HG03558 (cell line): Measurements from ENCODE around the gene CHD1.

Source experiments
- ATAC-seq: cut with Tn5 transposase; IDR thresholded peaks from one replicate; pipeline ENCODE4 v1.9.1; 2021; ENCODE audit warnings: moderate number of reproducible peaks; ENCODE audit not compliant: unreplicated experiment; ENCODE audit errors: extremely low read depth

The CHD1 gene

DNA sequence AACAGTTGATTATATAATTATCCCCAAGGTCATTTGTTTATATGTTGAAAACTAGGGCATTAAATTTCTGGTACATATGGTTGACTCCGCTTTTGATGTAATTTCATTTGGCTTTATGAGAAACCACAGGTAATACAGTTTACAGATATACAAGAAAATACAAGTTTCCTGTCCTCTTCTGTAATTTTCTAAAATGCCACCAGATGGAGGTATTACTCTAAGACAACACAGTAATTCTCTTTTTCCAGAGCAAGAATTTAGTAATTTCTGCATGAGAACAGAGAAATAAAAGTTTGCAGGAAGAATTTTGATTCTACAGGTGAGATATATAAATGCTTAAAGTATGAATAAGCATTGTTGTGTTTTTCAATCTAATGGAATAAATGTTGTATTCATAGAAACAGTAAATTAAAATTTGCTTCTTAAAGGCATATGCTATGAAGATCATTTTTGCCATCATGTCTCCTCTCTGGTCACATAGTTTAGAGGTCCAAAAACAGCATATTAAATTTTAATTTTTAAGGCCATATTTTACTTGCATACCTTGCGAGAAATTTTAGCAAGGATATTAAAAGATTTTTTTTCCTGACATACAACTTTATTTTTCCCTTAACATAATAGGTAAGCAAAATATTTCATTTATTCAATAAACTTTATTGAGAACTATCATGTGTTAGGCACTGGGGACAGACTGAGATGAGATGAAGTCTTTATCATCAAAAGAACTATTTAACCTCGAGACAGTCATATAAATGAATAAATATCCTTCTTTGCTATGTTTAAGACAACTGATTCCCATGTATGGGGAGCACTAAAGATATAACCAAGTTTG is 22.7 kb downstream of the CHD1 start:
- no peak for ATAC-seq

DNA sequence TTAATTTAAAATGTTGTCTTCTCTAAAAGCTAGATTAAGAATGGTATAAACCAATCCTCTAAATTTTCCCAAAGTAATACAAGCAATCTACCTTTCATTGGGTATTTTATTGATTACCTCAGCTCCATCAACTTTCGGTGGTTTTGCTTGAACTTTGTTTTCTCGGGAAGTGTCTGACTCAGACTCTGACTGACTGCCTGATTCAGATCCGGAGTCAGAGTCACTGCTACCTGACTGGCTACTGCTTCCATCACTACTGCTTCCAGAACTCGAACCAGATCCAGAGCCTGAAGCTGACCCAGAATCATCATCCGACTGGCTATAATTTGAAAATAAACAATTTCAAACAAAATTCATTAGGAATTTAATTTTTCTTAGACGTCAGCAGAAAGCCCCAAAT is 24.0 kb downstream of the CHD1 start:
- ATAC-seq, result no peak

DNA sequence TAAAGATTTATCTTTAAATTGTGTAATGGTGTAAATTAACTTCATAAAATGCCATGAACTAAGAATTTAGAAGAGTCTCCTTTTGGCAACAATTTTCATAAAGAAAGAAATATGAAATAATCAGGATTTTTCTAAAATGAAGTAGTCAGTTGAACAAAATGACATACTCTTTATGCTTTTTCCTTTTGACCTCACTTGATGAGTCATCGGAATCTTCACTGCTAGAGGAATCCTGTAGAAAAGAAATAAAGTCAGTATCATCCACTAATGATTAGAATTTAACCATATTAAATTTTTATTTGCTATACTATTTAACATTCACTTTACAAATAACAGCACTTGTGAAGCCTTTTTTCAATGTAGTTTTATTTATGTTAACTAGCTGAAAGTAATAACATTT is 26.1 kb downstream of the CHD1 start:
- no peak for ATAC-seq

DNA sequence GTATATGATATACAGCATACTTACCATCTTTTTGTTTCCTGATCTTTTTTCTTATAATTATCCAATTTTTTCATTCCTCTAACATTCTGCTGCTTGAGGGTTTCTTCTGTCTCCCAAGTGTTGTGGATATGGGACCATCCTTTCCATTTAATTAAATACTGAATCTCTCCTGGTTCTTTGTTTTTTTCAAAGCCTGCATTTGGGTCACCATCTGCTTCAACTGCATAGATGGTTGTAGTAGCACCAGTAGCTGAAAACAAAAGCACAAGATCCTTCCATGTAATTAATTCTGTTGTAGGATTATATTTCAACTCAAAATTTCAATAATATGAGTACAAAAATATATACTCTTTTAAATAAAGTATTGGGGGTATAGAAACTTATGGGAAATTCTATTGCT is 29.4 kb downstream of the CHD1 start:
- ATAC-seq, result no peak

DNA sequence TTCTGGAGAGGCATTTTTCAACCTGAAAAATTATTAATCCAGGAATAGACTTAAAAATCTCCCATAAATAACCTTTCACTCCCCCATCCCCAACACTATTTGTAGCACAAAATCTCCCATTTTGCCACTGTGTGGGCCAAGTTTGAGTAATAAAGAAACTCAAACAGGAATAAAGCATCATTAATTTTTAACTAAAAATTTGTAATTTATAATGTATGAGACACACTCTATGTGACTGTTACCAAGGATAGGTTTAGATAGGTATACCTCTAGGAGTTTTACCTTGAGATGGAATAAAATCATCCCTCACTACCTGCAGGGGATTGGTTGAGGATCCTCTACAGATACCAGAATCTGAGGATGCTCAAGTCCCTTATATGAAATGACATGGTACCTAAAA is 30.1 kb downstream of the CHD1 start:
- ATAC-seq, result no peak

DNA sequence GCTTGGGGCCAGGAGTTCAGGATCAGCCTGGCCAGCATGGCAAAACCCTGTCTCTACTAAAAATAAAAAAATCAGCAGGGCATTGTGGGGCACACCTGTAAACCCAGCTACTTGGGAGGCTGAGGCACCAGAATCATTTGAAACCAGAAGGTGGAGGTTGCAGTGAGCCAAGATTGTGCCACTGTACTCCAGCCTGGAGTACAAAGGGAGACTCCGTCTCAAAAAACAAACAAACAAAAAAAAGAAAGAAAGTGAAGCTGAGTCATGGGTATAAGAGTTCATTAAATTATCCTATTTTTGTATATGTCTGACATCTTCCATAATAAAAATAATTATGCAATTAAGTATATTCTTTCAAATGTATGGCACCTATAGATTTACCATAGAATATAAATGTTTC is 37.2 kb downstream of the CHD1 start:
- no peak for ATAC-seq

DNA sequence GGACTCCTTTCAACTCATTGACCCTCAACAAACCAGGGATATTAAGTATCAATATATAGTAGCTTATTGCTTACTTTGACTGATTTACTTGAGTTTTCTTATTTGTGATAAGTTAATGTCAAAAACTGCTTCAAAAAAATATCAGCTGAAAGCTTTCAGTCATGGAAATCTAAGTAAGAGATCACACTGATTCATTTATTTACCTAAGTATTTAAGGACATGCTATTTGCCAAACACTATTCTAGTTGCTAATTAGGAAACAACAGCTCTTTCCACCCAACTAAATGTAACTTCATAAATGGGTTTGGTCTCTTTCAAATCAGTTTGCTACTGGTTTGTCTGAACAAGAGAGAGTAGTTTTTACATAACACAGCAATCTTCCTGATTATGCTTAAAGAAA is 48.2 kb downstream of the CHD1 start:
- no peak for ATAC-seq

DNA sequence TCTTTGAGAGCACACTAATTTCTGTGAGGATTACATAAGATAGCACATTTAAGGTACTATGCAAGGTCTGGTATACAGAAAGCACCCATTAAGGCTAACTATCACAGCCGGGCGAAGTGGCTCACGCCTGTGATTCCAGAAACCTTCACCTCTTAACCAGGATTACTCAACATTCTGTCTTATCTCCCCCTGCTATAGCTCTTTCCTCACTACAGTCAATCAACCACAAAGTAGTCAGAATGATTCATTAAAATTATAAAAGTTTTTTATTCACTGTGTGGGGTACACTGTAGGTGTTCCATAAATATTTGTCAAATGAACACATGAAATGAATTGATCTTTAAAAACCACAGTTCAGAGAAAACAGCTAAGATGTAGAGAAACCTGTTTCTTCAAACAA is 48.7 kb downstream of the CHD1 start:
- no peak for ATAC-seq

DNA sequence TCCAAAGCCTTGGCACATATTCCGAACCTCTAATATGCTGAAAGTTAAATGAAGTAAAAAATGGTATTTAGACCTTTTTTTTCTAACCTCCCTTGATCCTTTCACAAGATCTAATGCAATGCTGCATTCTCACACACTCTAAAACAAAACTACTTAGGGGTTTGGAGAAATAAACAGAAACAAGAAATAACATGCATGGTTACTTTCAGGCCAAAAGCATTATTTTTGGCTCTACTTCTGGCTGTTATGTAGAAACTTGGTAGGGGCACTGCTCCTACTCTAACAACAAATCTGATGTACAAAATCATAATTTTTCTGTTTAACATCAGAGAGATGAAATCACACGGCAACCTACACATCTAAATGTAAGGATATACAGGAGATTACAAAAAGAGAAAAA is 51.2 kb downstream of the CHD1 start:
- no peak for ATAC-seq

DNA sequence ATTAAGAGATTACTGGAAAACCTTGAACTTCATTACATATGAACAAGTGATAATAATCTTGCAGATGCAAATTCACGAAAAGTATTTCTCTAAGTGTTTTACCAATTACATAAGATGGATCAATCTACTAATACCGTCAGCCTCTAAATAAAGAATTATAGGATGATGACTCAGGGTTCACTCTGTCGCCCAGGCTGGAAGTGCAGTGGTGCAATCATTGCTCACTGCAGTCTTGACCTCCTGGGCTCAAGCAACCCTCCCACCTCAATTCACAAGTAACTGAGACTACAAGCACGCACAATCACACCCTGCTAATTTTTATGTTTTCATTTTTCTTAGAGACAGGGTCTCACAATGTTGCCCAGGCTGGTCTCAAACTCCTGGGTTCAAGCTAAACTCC is 56.1 kb downstream of the CHD1 start:
- no peak for ATAC-seq

DNA sequence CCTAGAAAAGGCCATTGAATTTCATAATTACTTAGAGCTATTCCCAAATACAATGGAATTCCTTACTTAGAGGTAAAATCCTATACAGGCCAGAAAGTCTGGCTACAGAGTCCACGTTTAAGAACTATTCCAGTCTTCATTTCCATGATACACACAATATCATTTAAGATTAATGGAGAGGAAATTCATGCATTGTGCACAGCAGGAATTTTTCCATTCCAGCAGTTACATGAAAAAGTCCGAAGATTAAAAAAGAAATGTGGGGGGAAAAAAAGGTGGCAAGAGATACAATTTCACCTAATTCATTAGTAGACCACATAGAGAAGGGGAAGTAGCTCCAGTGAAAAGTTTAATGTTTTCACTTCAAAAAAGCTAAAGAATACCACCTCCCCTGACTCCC is 63.1 kb downstream of the CHD1 start:
- ATAC-seq, result no peak

DNA sequence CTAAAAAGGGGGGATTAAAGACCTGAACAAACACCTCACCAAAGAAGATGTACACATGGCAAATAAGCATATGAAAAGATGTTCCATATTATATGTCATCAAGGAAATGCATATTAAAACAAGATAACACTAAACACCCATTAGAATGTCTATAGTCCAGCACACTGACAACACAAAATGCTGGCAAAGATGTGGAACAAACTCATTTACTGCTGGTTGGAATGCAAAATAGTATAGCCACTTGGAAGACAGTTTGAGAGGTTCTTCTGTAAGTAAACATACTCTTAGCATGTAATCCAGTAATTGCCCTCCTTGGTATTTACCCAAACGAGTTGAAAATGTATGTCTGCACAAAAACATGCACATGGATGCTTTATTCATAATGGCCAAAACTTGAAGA is 81.8 kb downstream of the CHD1 start:
- ATAC-seq, result no peak

DNA sequence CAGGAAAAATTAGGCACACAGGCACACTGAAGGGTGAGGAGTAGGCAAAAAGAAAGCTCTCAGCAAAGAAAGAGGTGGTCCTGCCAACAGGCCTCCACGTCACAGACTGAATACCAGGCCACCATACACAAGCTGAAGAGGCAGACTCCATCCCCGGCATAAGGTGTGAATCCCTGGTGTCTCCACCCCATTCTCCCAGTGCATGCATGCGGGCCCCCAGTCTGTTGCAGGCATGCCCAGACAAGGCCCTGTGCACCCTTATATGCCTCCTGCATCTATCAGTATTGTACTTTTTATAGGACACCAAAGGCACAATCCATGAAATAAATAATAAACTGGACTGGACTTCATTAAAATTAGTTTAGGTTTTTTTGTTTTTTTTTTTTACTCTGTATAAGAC is 82.3 kb downstream of the CHD1 start:
- ATAC-seq, result no peak

DNA sequence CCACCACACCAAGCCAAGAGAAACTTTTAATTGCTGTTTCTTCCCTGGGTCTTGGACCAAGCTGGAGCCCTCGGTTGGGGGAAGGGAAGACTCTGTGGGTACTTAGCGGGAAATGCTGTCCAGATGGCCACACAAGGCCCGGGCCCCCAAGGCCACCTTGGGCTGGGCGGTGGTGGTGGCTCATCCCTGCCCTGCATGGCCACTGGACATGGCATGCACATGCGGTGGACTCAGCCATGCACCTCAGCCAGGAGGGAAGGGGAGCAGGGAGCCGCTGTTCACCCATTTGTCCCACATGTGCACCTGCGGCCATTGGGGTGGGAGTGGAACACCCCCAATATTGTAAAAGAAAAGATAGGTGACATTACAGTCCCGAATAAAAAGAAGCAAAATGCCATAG is 82.9 kb downstream of the CHD1 start:
- no peak for ATAC-seq

DNA sequence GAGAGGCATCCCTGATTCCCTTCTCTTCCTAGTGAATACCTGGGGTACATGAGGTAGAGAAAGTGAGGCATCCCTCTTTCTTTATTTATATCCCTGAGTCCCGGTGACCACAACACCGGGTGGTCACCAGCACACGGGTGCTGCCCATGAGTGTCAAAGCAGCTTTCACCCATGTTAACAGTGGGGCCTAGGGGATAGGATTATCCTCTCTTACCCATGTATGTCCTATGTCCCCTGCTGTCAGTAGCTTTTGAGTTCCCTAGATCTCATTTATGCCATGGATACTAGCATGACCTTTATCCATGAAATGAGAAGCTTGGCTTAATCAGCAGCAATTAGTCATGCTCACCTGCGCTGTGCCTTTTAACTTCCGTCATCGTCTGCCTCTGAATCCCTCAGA is 83.9 kb downstream of the CHD1 start:
- ATAC-seq, result no peak

DNA sequence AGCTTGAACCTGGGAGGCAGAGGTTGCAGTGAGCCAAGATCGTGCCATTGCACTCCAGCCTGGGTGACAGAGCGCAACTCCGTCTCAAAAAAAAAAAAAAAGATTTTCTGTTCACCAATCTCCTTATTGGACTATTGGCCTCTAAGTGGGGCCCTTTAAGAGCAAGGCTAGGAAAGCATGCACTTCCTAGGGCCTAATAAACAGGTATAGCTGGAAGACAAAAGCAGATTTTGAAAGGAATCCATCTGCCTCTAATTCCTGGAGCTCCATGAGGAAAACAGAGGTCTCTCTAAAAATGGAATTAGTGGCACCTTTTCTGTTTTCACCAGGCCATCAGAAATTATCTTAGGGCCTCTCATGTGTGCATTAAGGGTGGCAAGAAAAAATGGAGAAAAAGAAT is 85.3 kb downstream of the CHD1 start:
- ATAC-seq, result no peak

DNA sequence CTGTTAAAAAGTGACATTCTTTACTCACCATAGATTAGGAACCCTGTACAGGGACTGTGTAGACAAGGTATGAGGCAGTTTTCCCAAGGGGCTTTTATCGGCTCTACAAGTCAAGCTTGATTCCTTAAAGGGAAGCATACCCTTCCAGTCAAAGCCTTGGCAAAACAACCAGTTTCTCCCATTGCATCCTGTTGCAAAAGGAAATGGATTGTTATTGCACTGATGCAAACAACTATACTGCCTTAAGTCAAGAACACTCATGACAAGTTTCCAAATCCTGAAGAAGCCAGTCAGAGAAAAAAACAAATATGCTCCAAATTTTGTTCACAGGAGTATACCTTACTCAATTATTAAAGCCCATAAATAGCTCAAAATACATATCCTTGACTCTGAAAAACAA is 87.9 kb downstream of the CHD1 start:
- no peak for ATAC-seq

DNA sequence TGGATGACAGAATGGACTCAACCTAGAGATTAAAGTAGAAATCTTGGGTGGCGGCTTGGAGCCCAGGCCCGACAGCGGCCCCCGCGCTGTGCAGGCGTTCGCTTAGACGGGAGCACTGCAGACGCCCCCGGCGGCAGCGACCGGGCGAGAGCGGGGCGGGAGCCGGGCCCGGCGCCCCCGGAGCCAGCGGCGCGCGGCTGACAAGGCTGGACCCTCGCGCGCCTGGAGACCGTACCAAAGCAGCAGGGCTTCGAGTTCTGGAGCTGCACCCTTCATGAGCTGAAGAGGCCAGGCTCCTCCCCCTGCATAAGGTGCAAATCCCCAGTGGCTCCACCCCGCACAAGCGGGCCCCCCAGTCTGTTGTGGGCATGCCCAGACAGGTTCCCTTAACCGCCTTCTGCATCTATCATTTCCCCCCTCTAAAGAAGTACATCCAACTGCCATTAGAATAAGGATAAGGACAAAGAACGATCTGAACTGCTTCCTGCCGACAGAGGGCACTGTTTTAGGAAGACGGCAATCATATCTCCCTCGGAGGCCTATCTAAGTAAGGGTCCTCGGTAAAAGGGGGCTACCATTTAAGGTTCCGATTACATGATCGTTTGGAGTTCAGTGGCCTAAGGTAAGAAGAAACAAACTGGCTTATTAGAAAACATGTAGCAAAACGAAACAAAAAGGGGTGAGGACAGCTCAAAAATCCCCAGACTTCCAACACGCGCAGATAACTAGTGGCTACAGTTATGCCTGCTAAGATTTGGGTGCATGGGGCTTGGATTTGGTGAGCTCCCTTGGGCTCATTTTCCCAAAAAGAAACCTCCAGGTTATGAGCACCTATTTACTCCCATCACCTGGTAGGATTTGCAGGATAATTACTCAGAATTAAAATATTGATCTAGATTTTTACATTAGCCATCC is 89.1 kb downstream of the CHD1 start:
- ATAC-seq, result no peak

DNA sequence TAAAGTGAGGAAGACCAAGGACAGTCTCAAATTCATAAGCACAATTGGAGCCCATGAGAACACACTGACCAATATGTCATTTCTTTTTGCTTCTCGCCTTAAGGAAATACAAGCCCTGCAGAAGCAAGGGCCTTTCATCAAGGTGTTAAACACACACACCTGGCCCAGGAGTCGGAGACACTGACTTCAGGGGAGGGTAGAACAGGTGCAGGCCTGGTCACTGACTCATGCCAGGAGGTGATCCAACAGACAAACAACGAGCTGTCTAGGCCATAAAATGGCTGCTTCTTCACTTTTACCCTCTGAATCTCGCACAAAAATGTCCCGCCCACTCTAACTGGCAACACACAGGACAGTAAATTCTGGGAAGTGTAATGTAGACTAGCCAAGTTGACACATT is 92.6 kb downstream of the CHD1 start:
- no peak for ATAC-seq

DNA sequence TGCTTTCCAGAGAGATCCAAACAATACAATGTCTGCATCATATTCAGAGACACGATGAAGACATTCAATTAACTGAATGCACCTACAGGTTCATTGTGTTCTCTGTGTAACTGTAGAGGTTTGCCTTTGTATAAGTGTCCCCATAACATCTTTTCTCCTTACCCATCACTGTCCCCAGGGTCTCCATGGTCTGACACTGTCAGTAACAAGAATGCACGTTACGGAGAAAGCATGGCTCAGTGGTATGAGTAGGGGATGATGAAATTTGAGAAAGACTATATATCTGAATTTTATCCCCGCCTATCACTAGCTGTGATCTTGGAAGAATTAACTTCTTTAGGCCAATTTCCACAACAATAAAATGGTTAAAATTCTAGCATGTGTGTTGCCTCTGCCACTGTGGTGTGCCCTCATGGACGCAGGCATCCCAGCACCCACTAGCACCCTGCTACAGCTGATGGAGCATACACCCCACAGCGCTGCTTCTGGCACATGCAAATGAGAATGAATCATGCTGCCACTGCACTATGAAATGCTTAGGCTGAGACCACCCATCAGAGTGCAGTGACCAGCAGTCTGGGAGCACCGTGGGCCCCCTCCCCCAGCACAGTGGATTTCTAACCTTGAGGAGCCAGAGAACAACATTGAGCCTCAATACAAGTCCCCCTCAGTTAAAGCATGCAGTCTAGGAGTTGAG is 101.1 kb downstream of the CHD1 start:
- ATAC-seq, result no peak

DNA sequence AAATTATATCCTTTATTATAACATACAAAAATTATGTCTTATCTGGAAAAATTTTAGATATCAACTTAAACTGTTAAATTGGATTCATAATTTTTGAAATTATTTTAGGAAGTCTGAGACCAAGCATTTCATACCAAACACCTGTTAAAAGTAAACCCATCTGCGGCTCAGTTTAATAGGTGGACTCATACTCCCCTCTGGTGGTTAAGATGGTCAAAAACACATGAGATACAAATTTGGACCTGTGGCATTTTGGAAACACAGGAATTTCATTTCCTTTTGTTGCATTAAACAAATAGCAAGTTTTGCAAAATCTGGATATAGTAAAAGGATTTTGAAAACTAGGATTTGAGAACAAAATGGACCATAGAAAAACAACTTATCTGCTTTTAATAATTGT is 101.6 kb downstream of the CHD1 start:
- ATAC-seq, result no peak
